Tongue (tissue), 2 donors: ENCODE measurements around the gene FAM193A. TPM values are rescaled to one million over a fixed set of nuclear protein-coding genes. Genes with fewer than 3 reads are reported as not detected.
"Not testable (repeated sequence)": the region's sequence is repeated elsewhere in the genome, so short reads cannot be mapped to it uniquely, and the experiment has no call there.

Experiments
- DNase-seq: peaks from one replicate; pipeline ENCODE4 v3.0.0-alpha.2; 2015
- total RNA-seq: library from RNA; depleted of rRNA; stranded (reverse); fragments of >200 nt; gene quantifications from one replicate; pipeline ENCODE4 v1.2.3, GENCODE V29; 2014

FAM193A gene
- total RNA-seq, 1 donor from 2014 or later, result 23.7 TPM

- peak; percentile 72 for DNase-seq
These were observed 124.3 kb downstream of the FAM193A start for GRCh38 chr4:2660596-2661211.

GRCh38 chr4:2662598-2662997 lies 126.2 kb downstream of the FAM193A start:
- no peak for DNase-seq

GRCh38 chr4:2663275-2663674 lies 126.8 kb downstream of the FAM193A start:
- DNase-seq, result no peak

- no peak for DNase-seq
These were observed 130.3 kb downstream of the FAM193A start for GRCh38 chr4:2666722-2667247.

GRCh38 chr4:2667428-2667827 lies 131.0 kb downstream of the FAM193A start:
- no peak for DNase-seq

GRCh38 chr4:2671267-2671895 lies 134.9 kb downstream of the FAM193A start:
- DNase-seq, result no peak

- no peak for DNase-seq
These were observed 135.6 kb downstream of the FAM193A start for GRCh38 chr4:2672082-2672481.

GRCh38 chr4:2672700-2673099 lies 136.3 kb downstream of the FAM193A start:
- DNase-seq, result no peak

- DNase-seq, result no peak
These were observed 136.7 kb downstream of the FAM193A start for GRCh38 chr4:2673157-2673556.

GRCh38 chr4:2679762-2680161 lies 143.3 kb downstream of the FAM193A start:
- not testable (repeated sequence) for DNase-seq

- no peak for DNase-seq
These were observed 148.0 kb downstream of the FAM193A start for GRCh38 chr4:2684486-2684885.

GRCh38 chr4:2685541-2685940 lies 149.1 kb downstream of the FAM193A start:
- DNase-seq, result no peak

- DNase-seq, result no peak
These were observed 150.2 kb downstream of the FAM193A start for GRCh38 chr4:2686379-2687265.

- DNase-seq, result no peak
These were observed 151.8 kb downstream of the FAM193A start for GRCh38 chr4:2688281-2688680.

GRCh38 chr4:2688697-2689096 lies 152.2 kb downstream of the FAM193A start:
- no peak for DNase-seq

- DNase-seq, result no peak
These were observed 152.7 kb downstream of the FAM193A start for GRCh38 chr4:2689114-2689513.

GRCh38 chr4:2689825-2690700 lies 153.6 kb downstream of the FAM193A start:
- peak; percentile 38 for DNase-seq

- DNase-seq, result no peak
These were observed 154.9 kb downstream of the FAM193A start for GRCh38 chr4:2691313-2691712.

GRCh38 chr4:2691952-2692435 lies 155.5 kb downstream of the FAM193A start:
- no peak for DNase-seq

GRCh38 chr4:2694691-2695090 lies 158.2 kb downstream of the FAM193A start:
- DNase-seq, result no peak

- DNase-seq, result no peak
These were observed 159.1 kb downstream of the FAM193A start for GRCh38 chr4:2695346-2696060.
